Trophoblast cell (in vitro differentiated cells and primary cell): ENCODE results near the gene FCGR2B.
"Not testable (repeated sequence)": the region's sequence is repeated elsewhere in the genome, so short reads cannot be mapped to it uniquely, and the experiment has no call there.

Experiments used
- DNase-seq, 2 donors: peaks; one replicate each; pipeline ENCODE4 v3.0.0-alpha.2; 2016
- H2AFZ ChIP-seq: 2 replicates; pipeline ENCODE4 v1.6.1; 2013; ENCODE audit warnings: low read length, moderate library complexity, mild to moderate bottlenecking; ENCODE audit not compliant: insufficient read depth, poor library complexity
- H2AK5ac ChIP-seq: 2 replicates; pipeline ENCODE4 v1.6.1; 2013; ENCODE audit warnings: mild to moderate bottlenecking, low read length
- H2BK120ac ChIP-seq: 2 replicates; pipeline ENCODE4 v1.6.1; 2013; ENCODE audit warnings: low read length, mild to moderate bottlenecking, moderate library complexity; ENCODE audit not compliant: insufficient read depth, poor library complexity
- H2BK12ac ChIP-seq: 2 replicates; pipeline ENCODE4 v1.6.1; 2013; ENCODE audit warnings: mild to moderate bottlenecking, low read length, moderate library complexity
- H2BK5ac ChIP-seq: 2 replicates; pipeline ENCODE4 v1.6.1; 2013; ENCODE audit warnings: low read length, low read depth, moderate library complexity, mild to moderate bottlenecking; ENCODE audit not compliant: poor library complexity
- H3K14ac ChIP-seq: 2 replicates; pipeline ENCODE4 v1.6.1; 2013; ENCODE audit warnings: mild to moderate bottlenecking, low read length
- H3K18ac ChIP-seq: 2 replicates; pipeline ENCODE4 v1.6.1; 2013; ENCODE audit warnings: mild to moderate bottlenecking, low read length
- H3K23ac ChIP-seq: 2 replicates; pipeline ENCODE4 v1.6.1; 2013; ENCODE audit warnings: low read length
- H3K27ac ChIP-seq: 2 replicates; pipeline ENCODE4 v1.5.1; 2013; ENCODE audit warnings: low read depth, mild to moderate bottlenecking, inconsistent platforms, low read length, moderate library complexity
- H3K27me3 ChIP-seq: 2 replicates; pipeline ENCODE4 v1.6.1; 2013; ENCODE audit warnings: inconsistent platforms, mild to moderate bottlenecking, low read length, moderate library complexity; ENCODE audit not compliant: insufficient read depth
- H3K36me3 ChIP-seq, 2 experiments: 1 replicate in 1 of 2; 2 replicates in 1 of 2; pipeline ENCODE4 v1.6.1; 2013; ENCODE audit warnings: low read length in 2 of 2, mild to moderate bottlenecking in 2 of 2, moderate library complexity in 1 of 2; ENCODE audit not compliant: insufficient read depth in 2 of 2, control insufficient read depth in 1 of 2
- H3K4ac ChIP-seq: 2 replicates; pipeline ENCODE4 v1.6.1; 2013; ENCODE audit warnings: low read depth, mild to moderate bottlenecking, low read length, moderate library complexity
- H3K4me1 ChIP-seq, 2 experiments: 1 replicate in 1 of 2; 2 replicates in 1 of 2; pipeline ENCODE4 v1.6.1; 2013; ENCODE audit warnings: low read length in 2 of 2, mild to moderate bottlenecking in 2 of 2, moderate library complexity in 1 of 2; ENCODE audit not compliant: insufficient read depth in 2 of 2, control insufficient read depth in 1 of 2
- H3K4me2 ChIP-seq: 2 replicates; pipeline ENCODE4 v1.6.1; 2013; ENCODE audit warnings: inconsistent platforms, mild to moderate bottlenecking, low read length, moderate library complexity
- H3K4me3 ChIP-seq: 2 replicates; pipeline ENCODE4 v1.5.1; 2013; ENCODE audit warnings: mild to moderate bottlenecking, low read depth, low read length, inconsistent platforms
- H3K79me1 ChIP-seq: one replicate; pipeline ENCODE4 v1.6.1; 2013; ENCODE audit warnings: low read length
- H3K79me2 ChIP-seq: 2 replicates; pipeline ENCODE4 v1.6.1; 2013; ENCODE audit warnings: low read length, mild to moderate bottlenecking; ENCODE audit not compliant: control insufficient read depth, insufficient read depth, poor library complexity
- H3K9ac ChIP-seq: 2 replicates; pipeline ENCODE4 v1.6.1; 2013; ENCODE audit warnings: mild to moderate bottlenecking, low read length
- H3K9me3 ChIP-seq: 2 replicates; pipeline ENCODE4 v1.6.1; 2013; ENCODE audit warnings: low read depth, mild to moderate bottlenecking, control low read depth, inconsistent platforms, low read length; ENCODE audit not compliant: insufficient read depth
- H4K12ac ChIP-seq: 2 replicates; pipeline ENCODE4 v1.6.1; 2013; ENCODE audit warnings: low read depth, mild to moderate bottlenecking, low read length, moderate library complexity
- H4K8ac ChIP-seq: 2 replicates; pipeline ENCODE4 v1.6.1; 2013; ENCODE audit warnings: low read depth, mild to moderate bottlenecking, low read length, moderate library complexity
- H4K91ac ChIP-seq: one replicate; pipeline ENCODE4 v1.6.1; 2013; ENCODE audit warnings: low read depth, mild to moderate bottlenecking, low read length, moderate library complexity
- WGBS: extraction: QIAGEN DNeasy Blood & Tissue Kit; methylation state at CpG from one replicate; pipeline ENCODE4 v1.1.7; 2013; ENCODE audit warnings: missing lambda C conversion rate; ENCODE audit not compliant: insufficient read length, insufficient coverage; ENCODE audit errors: extremely low coverage; 5-methylcytosine and 5-hydroxymethylcytosine counted together

FCGR2B gene

DNA sequence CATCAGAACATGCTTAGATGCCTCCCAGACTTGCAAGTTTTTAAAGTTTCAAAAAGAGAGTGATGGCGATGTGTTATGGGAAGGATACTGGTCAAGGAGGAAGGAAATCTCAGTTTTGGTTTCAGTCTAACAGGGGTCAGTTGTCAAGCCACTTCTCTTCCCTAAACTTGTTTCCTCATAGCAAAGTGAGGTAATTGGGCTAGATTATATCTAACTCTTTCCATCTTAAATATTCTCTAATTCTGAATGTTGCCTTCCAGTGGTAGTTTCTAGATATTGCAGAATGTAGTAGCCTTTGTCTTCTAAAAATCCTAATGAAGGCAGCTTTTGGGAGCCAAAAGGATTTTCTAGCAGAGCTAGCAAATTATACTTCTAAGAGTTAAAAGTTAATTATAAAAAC lies 20.2 kb upstream of the FCGR2B start:
- H4K91ac ChIP-seq, H2BK5ac ChIP-seq, H3K4ac ChIP-seq, H3K9ac ChIP-seq, H3K79me1 ChIP-seq, H2AFZ ChIP-seq, H3K14ac ChIP-seq, H3K27me3 ChIP-seq, H3K18ac ChIP-seq, H3K23ac ChIP-seq, H3K4me3 ChIP-seq, H3K27ac ChIP-seq, H4K12ac ChIP-seq, H3K36me3 ChIP-seq, H3K9me3 ChIP-seq, H2BK120ac ChIP-seq, H2AK5ac ChIP-seq, H4K8ac ChIP-seq, H2BK12ac ChIP-seq, H3K4me2 ChIP-seq, H3K4me1 ChIP-seq, H3K79me2 ChIP-seq: not testable (repeated sequence)
- no CpG with 5 or more reads among the region's 1 CpG for WGBS
- DNase-seq = peak in 1 of 2 donors; percentile 33

DNA sequence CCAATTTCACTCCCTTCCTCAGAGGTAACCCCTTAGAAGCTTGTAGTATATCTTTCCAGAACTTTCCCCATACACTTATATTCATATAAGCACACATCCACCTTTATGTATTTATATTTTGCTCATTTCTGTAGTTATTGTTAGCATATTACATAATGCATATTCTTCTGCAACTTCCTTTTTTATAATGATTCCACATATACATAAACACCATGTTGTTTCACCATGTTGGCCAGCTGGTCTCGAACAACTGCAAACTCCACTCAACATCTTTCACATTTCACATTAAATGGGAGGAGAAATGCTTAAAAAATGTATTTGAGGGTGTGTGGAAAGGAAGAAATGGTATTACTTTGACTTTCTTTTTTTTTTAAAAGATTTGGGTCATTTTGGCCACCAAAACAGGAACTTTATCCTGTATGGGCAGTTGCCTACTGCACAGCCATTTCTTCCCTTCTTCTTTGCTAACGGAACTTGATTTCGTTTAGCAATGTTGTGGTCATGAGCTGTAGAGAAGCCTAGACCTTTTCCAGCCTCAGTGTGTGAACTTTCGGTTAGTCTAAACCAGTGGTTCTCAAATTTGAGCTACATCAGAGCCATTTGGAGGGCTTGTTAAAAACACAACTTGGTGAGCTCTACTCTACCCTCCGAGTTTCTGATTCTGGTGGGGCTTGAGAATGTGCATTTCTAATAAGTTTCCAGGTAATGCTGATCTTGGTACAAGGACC lies 19.3 kb upstream of the FCGR2B start:
- not testable (repeated sequence) for H3K14ac ChIP-seq, H2AK5ac ChIP-seq, H2AFZ ChIP-seq, H4K12ac ChIP-seq, H3K9me3 ChIP-seq, H3K27me3 ChIP-seq, H4K91ac ChIP-seq, H3K36me3 ChIP-seq, H3K79me1 ChIP-seq, DNase-seq, H3K18ac ChIP-seq, H3K9ac ChIP-seq, H3K27ac ChIP-seq, H4K8ac ChIP-seq, H2BK5ac ChIP-seq, H2BK12ac ChIP-seq, H3K4me3 ChIP-seq, H2BK120ac ChIP-seq, H3K4me1 ChIP-seq, H3K4ac ChIP-seq, H3K23ac ChIP-seq, H3K79me2 ChIP-seq, H3K4me2 ChIP-seq
- WGBS = no CpG with 5 or more reads among the region's 5 CpGs

DNA sequence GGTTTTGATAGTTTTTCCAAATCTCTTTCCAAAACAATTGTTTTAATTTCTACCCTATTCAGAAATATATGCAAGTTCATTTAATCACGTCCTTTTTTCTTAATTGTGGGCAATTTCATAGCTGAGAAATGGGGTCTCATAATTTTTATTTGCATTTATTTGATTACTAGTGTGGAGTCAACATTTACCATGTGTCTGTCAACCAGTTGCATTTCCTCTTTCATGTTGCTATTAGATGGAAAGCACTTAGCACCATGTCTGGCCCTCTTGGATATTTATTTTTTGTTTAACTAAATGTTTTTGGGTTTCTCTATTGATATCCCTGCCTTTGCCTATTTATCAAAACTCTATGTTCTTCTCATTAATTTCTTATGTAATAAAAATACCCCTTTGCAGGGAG lies 18.1 kb upstream of the FCGR2B start:
- DNase-seq, H3K14ac ChIP-seq, H3K79me1 ChIP-seq, H3K4me1 ChIP-seq, H3K9ac ChIP-seq, H2AK5ac ChIP-seq, H3K27ac ChIP-seq, H3K36me3 ChIP-seq, H4K91ac ChIP-seq, H3K18ac ChIP-seq, H4K12ac ChIP-seq, H4K8ac ChIP-seq, H3K4me3 ChIP-seq, H2BK5ac ChIP-seq, H2BK120ac ChIP-seq, H3K9me3 ChIP-seq, H3K27me3 ChIP-seq, H2AFZ ChIP-seq, H3K79me2 ChIP-seq, H3K23ac ChIP-seq, H2BK12ac ChIP-seq, H3K4ac ChIP-seq, H3K4me2 ChIP-seq: not testable (repeated sequence)
- WGBS = no CpG with 5 or more reads among the region's 1 CpG

DNA sequence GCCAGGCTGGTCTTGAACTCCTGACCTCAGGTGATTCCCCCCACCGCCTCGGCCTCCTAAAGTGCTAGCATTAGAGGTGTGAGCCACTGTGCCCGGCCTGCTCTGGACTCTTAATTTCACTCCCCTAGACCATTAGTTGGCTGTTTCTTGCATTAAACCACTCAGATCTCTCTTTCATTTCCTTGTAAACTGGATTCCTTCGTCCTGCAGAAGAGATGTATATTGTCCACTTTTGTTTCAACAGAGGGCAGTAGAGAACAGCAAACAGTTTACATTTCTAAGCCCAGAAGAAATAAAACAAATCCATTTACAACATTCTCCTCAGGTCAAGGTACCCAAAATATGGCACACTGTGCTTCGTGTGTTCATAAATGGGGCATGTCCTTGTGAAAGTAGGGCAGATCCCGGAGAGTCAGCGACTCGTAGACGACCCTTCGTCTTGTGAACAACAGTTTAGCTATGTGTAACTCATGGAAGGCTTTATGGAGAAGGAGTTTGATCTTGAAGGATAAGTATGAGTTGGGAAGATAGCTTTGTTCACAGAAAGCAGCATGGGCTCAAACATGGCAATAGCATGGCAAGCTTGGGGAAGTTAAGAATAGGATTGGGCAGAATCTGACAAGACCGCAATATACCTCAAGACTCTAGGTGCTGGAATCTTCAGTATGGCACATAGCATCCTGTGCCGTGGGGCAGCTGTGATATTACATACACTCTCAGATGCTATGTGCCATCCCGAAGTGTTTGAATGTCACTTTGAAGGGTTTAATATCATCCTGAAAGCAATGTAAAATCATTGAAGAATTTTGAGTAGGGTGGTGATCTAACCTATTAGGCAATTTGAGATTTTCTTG lies 15.2 kb upstream of the FCGR2B start:
- H4K12ac ChIP-seq, H4K91ac ChIP-seq, H3K4me1 ChIP-seq, H3K9ac ChIP-seq, H3K9me3 ChIP-seq, H3K4ac ChIP-seq, H2AK5ac ChIP-seq, H3K23ac ChIP-seq, H3K79me2 ChIP-seq, H2BK12ac ChIP-seq, H2BK120ac ChIP-seq, H3K36me3 ChIP-seq, H3K14ac ChIP-seq, H2BK5ac ChIP-seq, H3K27me3 ChIP-seq, H2AFZ ChIP-seq, H3K4me2 ChIP-seq, H3K18ac ChIP-seq, H4K8ac ChIP-seq, H3K79me1 ChIP-seq, H3K27ac ChIP-seq, H3K4me3 ChIP-seq: not testable (repeated sequence)
- DNase-seq = peak in 1 of 2 donors; percentile 32
- WGBS = no CpG with 5 or more reads among the region's 13 CpGs
